Astrocyte of the spinal cord (primary cell): ENCODE data around the gene NOL4L.
"Not testable (repeated sequence)": the region's sequence is repeated elsewhere in the genome, so short reads cannot be mapped to it uniquely, and the experiment has no call there.

Source experiments
- DNase-seq: peaks from one replicate; pipeline ENCODE4 v3.0.0; 2011; ENCODE audit warnings: low read depth, low spot score
- H3K4me3 ChIP-seq: 2 replicates; pipeline ENCODE4 v1.5.1; 2011; ENCODE audit warnings: low read depth, mild to moderate bottlenecking, low read length, moderate library complexity
- CTCF ChIP-seq: IDR thresholded peaks from 2 replicates; pipeline ENCODE4 v1.5.1; 2012; ENCODE audit warnings: low read depth, mild to moderate bottlenecking, low read length, inconsistent platforms
- in situ Hi-C: cut with HindIII; loops from 2 replicates; pipeline ENCODE4 v1.10.0; 2017; ENCODE audit warnings: low sequenced_read_pairs

Gene NOL4L

GRCh38 chr20:32421290-32421689 lies 163.8 kb downstream of the NOL4L start:
- no peak overlapping the region for H3K4me3 ChIP-seq
- in situ Hi-C loops = no loop called here
- no peak for DNase-seq
- TF ChIP-seq CTCF = no peak

GRCh38 chr20:32418376-32418775 lies 166.8 kb downstream of the NOL4L start:
- no peak for TF ChIP-seq CTCF
- H3K4me3 ChIP-seq = no peak overlapping the region
- in situ Hi-C loops = no loop called here
- no peak for DNase-seq

DNA sequence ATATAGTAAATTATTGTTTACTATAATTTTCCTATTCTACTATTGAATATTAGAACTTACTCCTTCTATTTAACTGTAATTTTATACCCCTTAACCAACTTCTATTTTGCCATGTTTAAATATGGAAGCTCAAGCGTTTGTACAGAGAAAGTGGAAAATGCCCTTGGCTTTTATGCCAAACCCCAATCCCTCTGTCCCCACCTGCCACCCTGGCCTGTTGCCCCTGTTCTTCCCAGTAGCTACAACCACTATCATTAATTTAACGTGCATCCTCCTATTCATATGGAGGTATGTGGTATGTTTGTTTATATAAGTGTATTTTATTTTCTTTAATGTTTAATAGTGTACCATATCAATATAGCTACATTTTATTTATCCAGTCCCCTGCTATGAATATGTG lies 168.9 kb downstream of the NOL4L start:
- H3K4me3 ChIP-seq = no peak overlapping the region
- TF ChIP-seq CTCF = no peak
- in situ Hi-C loops = no loop called here
- DNase-seq = no peak

- no peak overlapping the region for H3K4me3 ChIP-seq
- no peak for DNase-seq
- TF ChIP-seq CTCF = no peak
- in situ Hi-C loops = no loop called here
These were observed 169.6 kb downstream of the NOL4L start for GRCh38 chr20:32415494-32415893.

- in situ Hi-C loops = no loop called here
- no peak overlapping the region for H3K4me3 ChIP-seq
These were observed 173.0 kb downstream of the NOL4L start for GRCh38 chr20:32411955-32412706.

DNA sequence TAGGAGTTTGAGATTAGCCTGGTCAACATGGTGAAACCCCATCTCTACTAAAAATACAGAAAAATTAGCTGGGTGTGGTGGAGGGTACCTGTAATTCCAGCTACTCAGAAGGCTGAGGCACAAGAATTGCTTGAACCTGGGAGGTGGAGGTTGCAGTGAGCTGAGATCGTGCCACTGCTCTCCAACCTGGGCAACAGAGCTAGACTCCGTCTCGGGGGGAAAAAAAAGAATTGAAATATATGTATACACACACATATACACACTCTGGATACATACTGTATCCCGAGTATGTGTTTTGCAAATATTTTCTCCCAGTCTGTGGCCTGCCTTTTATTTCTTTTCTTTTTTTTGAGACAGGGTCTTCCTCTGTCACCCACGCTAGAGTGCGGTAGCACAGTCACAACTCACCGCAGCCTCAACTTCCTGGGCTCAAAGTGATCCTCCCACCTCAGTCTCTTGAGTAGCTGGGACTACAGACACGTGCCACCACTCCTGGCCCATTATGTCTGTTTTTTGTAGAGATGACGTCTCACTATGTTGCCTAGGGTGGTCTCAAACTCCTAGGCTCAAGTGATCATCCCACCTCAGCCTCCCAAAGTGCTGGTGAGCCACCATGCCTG lies 177.9 kb downstream of the NOL4L start:
- DNase-seq, H3K4me3 ChIP-seq, in situ Hi-C loops: not testable (repeated sequence)

More at GRCh38 chr20:32411955-32412706, 173.0 kb downstream of the NOL4L start:
- DNase-seq = no peak
- no peak for TF ChIP-seq CTCF

GRCh38 chr20:32406701-32407100 lies 178.4 kb downstream of the NOL4L start:
- DNase-seq = no peak
- no peak for TF ChIP-seq CTCF
- H3K4me3 ChIP-seq = no peak overlapping the region
- in situ Hi-C loops = no loop called here
